Hepatocyte (in vitro differentiated cells): ENCODE results near the gene NLRC5. TPM values are rescaled to one million over a fixed set of nuclear protein-coding genes. Genes with fewer than 3 reads are reported as not detected.

Experiments
- DNase-seq: peaks from one replicate; pipeline ENCODE4 v3.0.0-alpha.2; 2016; ENCODE audit warnings: low spot score
- H2AFZ ChIP-seq: fragments of 200-600 bp; sonication (generic); 2 replicates; pipeline ENCODE4 v1.6.0; 2016; ENCODE audit warnings: antibody characterized with exemption, mild to moderate bottlenecking
- H3K27ac ChIP-seq: fragments of 200-600 bp; sonication (generic); 2 replicates; pipeline ENCODE4 v1.5.1; 2016; ENCODE audit warnings: mild to moderate bottlenecking
- H3K27me3 ChIP-seq: fragments of 200-600 bp; sonication (generic); 2 replicates; pipeline ENCODE4 v1.6.1; 2016
- H3K36me3 ChIP-seq: fragments of 200-600 bp; sonication (generic); replicated peaks from 2 replicates; pipeline ENCODE4 v1.5.1; 2016; ENCODE audit warnings: low read depth; ENCODE audit not compliant: insufficient read depth
- H3K4me1 ChIP-seq: fragments of 200-600 bp; sonication (generic); 2 replicates; pipeline ENCODE4 v1.5.1; 2016; ENCODE audit warnings: mild to moderate bottlenecking, moderate library complexity; ENCODE audit not compliant: insufficient read depth
- H3K4me2 ChIP-seq: fragments of 200-600 bp; sonication (generic); 2 replicates; pipeline ENCODE4 v1.6.0; 2016
- H3K4me3 ChIP-seq: fragments of 200-600 bp; sonication (generic); 2 replicates; pipeline ENCODE4 v1.5.1; 2016; ENCODE audit warnings: mild to moderate bottlenecking
- H3K79me2 ChIP-seq: fragments of 200-600 bp; sonication (generic); 2 replicates; pipeline ENCODE4 v1.6.0; 2017; ENCODE audit warnings: mild to moderate bottlenecking
- H3K9me2 ChIP-seq: fragments of 200-600 bp; sonication (generic); replicated peaks from 2 replicates; pipeline ENCODE4 v1.6.0; 2017; ENCODE audit warnings: mild to moderate bottlenecking; ENCODE audit not compliant: insufficient read depth
- H3K9me3 ChIP-seq: fragments of 200-600 bp; sonication (generic); 2 replicates; pipeline ENCODE4 v1.5.1; 2016; ENCODE audit warnings: low read depth, mild to moderate bottlenecking
- H4K20me1 ChIP-seq: fragments of 200-600 bp; sonication (generic); 2 replicates; pipeline ENCODE4 v1.6.0; 2016; ENCODE audit warnings: mild to moderate bottlenecking; ENCODE audit not compliant: insufficient read depth, poor library complexity, severe bottlenecking
- EZH2 ChIP-seq: fragments of 200-600 bp; sonication (generic); IDR thresholded peaks from 2 replicates; pipeline ENCODE4 v1.6.1; 2016; ENCODE audit warnings: antibody characterized with exemption, mild to moderate bottlenecking, borderline replicate concordance
- EZH2phosphoT487 ChIP-seq: fragments of 200-600 bp; sonication (generic); IDR thresholded peaks from one replicate; pipeline ENCODE4 v1.6.1; 2018; ENCODE audit warnings: antibody characterized with exemption, mild to moderate bottlenecking, low read depth, moderate library complexity; ENCODE audit not compliant: unreplicated experiment, severe bottlenecking
- WGBS: methylation state at CpG from one replicate; pipeline ENCODE4 v1.1.6; 2016; ENCODE audit warnings: low lambda C conversion rate; ENCODE audit errors: missing lambda C conversion rate; 5-methylcytosine and 5-hydroxymethylcytosine counted together
- polyA plus RNA-seq: library from polyadenylated mRNA; unstranded; fragments of >200 nt; fragmentation: Nextera tagmentation; extraction: Ambion mirVana; gene quantifications from 2 replicates; pipeline ENCODE4 v1.2.1, GENCODE V29; 2016
- total RNA-seq: library from RNA; depleted of rRNA; stranded (reverse); fragments of >200 nt; gene quantifications from 2 replicates; pipeline ENCODE4 v1.2.3, GENCODE V29; 2014
- TF ChIP-seq, protein P1 (sequence below): fragments of 200-600 bp; sonication (generic); IDR thresholded peaks from 2 replicates; pipeline ENCODE4 v1.5.1; 2016; ENCODE audit warnings: antibody characterized with exemption, mild to moderate bottlenecking; ENCODE audit not compliant: poor library complexity

Gene NLRC5
- total and polyA plus RNA-seq, 2 experiments from 2014 or later, result 6.4 to 7.0 TPM

DNA sequence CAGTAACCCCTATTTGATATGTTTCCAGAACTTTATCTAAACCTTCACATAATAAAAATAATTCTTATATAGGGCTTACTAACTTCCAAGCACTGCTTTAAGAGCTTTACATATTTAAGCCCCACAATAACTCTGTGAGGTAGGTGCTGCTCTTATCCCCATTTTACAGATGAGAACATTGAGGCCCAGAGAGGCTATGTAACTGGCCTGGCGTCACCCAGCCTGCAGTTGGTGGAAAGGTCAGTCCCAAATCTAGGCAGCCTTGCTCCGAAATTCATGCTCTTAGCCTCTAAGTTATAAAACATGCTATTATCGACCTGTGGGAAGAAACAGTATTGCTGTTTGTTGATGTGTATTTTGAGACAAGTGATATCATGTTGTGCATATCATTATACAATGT lies 9.0 kb downstream of the NLRC5 start:
- WGBS, result 88% methylated on average over 3 of the region's 3 CpGs
- DNase-seq, result no peak
- Histone ChIP-seq H3K27ac (no peak overlapping the region), H3K36me3 (no peaks in the 10 kb centered on the region), H3K27me3 (no peaks in the 10 kb centered on the region), H3K9me2 (no peaks in the 10 kb centered on the region), H4K20me1 (no peaks in the 10 kb centered on the region), H3K4me3 (no peak overlapping the region), H3K79me2 (no peaks in the 10 kb centered on the region), H3K4me1 (no peaks in the 10 kb centered on the region), H2AFZ (no peak overlapping the region), H3K4me2 (no peak overlapping the region), H3K9me3 (no peaks in the 10 kb centered on the region)
- TF ChIP-seq, protein P1, sequence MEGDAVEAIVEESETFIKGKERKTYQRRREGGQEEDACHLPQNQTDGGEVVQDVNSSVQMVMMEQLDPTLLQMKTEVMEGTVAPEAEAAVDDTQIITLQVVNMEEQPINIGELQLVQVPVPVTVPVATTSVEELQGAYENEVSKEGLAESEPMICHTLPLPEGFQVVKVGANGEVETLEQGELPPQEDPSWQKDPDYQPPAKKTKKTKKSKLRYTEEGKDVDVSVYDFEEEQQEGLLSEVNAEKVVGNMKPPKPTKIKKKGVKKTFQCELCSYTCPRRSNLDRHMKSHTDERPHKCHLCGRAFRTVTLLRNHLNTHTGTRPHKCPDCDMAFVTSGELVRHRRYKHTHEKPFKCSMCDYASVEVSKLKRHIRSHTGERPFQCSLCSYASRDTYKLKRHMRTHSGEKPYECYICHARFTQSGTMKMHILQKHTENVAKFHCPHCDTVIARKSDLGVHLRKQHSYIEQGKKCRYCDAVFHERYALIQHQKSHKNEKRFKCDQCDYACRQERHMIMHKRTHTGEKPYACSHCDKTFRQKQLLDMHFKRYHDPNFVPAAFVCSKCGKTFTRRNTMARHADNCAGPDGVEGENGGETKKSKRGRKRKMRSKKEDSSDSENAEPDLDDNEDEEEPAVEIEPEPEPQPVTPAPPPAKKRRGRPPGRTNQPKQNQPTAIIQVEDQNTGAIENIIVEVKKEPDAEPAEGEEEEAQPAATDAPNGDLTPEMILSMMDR, result no peak
- TF ChIP-seq EZH2 (no peak), EZH2phosphoT487 (no peak)

DNA sequence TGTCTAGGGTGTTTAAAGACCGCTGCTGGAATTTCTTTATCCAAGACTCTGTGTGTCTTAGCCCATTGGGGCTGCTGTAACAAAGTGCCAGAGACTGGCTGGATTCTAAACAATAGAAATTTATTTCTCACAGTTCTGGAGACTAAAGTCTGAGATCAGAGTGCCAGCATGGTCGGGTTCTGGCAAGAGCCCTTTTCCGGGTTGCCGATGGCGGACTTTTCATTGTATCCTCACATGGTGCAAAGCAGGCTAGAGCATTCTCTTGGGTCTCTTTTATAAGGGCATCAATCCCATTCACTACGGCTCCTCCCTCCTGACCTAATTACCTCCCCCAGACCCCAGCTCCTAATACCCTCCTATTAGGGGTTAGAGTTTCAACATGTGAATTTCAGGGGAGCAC lies 9.5 kb downstream of the NLRC5 start:
- DNase-seq, result no peak
- Histone ChIP-seq H3K9me2 (no peaks in the 10 kb centered on the region), H3K4me1 (no peaks in the 10 kb centered on the region), H3K4me3 (no peak overlapping the region), H3K36me3 (no peaks in the 10 kb centered on the region), H3K27ac (no peak overlapping the region), H3K9me3 (no peaks in the 10 kb centered on the region), H3K4me2 (no peak overlapping the region), H4K20me1 (no peaks in the 10 kb centered on the region), H3K27me3 (no peaks in the 10 kb centered on the region), H2AFZ (no peak overlapping the region), H3K79me2 (no peaks in the 10 kb centered on the region)
- TF ChIP-seq, protein P1, result no peak
- no peak for TF ChIP-seq EZH2phosphoT487
- no peak for TF ChIP-seq EZH2
- WGBS, result 94% methylated on average over 6 of the region's 6 CpGs

DNA sequence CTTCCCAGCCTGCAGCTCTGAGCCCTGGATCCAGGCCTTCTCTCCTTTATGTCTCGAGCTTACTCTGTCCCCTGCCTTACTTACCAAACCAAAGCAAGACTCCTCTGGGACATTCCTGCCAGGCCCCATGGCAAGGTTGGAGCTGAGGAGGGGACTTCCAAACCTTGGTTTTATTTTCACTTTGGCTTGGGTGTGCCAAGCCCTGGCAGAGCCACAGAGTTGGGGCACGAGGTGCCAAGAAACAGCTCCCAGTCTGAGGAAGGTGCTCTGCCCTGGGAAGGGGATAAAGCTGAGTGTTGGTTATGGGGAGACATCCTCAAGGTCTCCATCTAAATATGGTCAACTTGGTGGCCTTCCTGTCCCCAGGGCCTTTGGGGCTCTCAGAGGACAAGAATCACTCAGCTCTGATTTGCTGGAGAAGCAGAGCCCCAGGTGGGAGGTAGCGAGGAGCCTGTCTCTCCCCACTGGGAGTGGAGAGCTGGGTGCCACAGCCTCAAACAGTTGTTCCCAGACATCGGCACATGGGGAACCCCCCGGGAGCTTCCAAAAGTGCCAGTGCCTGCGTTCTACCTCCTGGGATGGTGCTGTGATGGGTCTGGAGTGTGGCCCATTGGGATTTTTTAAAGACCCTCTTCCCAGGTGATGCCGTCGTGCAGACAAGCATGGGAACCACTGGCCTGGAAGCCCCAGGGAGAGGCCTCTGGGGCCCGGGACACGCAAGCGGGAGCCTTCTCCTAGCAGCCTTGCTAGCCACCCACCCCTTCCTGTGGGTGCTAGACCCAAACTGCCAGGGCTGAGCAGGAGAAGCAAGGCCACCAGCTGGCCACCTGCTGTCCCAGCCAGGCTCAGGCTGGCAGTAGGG lies 10.3 kb downstream of the NLRC5 start:
- Histone ChIP-seq H3K36me3 (no peaks in the 10 kb centered on the region), H3K4me3 (no peak overlapping the region), H3K9me3 (no peaks in the 10 kb centered on the region), H4K20me1 (no peaks in the 10 kb centered on the region), H3K4me2 (no peak overlapping the region), H3K4me1 (no peaks in the 10 kb centered on the region), H2AFZ (no peak overlapping the region), H3K79me2 (no peaks in the 10 kb centered on the region), H3K9me2 (no peaks in the 10 kb centered on the region), H3K27ac (no peak overlapping the region), H3K27me3 (no peaks in the 10 kb centered on the region)
- DNase-seq, result no peak
- TF ChIP-seq EZH2 (no peak), EZH2phosphoT487 (no peak)
- TF ChIP-seq, protein P1, result no peak
- 93% methylated on average over 10 of the region's 11 CpGs for WGBS
